Fibroblast of skin of scalp (primary cell): ENCODE results near the gene GTF2H2. TPM values are rescaled to one million over a fixed set of nuclear protein-coding genes. Genes with fewer than 3 reads are reported as not detected.
"Not testable (repeated sequence)": the region's sequence is repeated elsewhere in the genome, so short reads cannot be mapped to it uniquely, and the experiment has no call there.

Source experiments
- DNase-seq: peaks from one replicate; pipeline ENCODE4 v3.0.0-alpha.2; 2013
- polyA plus RNA-seq, 2 experiments: library from polyadenylated mRNA; unstranded; fragments of 120-200 nt; gene quantifications; one replicate each; pipeline ENCODE4 v1.2.1, GENCODE V29; 2013; ENCODE audit not compliant: insufficient read length in 2 of 2

GTF2H2 gene
- 11.6 TPM for polyA plus RNA-seq (2013, experiment 1 of 2; ENCODE audit: insufficient read length)
- polyA plus RNA-seq (2013, experiment 2 of 2; ENCODE audit: insufficient read length) = 11.3 TPM

DNA sequence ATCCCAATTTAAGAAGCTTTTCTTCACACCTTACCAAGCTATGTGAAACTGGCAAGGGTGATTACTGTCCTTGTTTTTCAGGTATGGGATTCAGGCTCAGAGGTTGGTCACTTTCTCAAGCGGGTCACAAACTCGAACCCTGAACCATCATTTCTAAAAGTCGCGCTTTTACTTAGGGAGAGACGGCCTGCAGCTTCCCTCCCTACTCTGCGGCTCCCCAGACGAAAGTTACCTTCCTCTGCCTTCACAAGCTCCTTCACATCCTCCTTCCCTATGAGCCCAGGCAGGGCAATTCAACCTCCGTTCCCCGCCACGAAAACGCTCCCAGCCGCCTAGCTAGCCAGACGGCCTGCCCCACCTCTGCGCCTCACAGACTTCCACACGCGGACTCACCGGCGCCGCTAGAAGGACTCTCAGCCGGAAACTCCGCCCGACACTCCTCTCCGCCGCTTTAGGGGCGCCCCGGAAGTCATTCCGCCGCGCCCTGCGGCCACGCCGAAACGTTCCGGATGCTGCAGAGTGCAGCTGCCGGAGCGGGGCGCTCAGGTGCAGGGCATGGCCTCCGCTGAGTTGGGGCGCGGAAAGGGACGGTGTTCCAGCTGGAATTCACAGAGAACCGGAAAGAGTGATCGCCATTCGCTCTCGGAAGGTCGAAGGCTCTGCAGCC lies at the start of gene GTF2H2:
GTF2H2 (minus strand) TSS at position 415 of the 667 bp plus-strand sequence. CDS start 4,913 bp downstream, outside the sequence.
- DNase-seq = not testable (repeated sequence)

DNA sequence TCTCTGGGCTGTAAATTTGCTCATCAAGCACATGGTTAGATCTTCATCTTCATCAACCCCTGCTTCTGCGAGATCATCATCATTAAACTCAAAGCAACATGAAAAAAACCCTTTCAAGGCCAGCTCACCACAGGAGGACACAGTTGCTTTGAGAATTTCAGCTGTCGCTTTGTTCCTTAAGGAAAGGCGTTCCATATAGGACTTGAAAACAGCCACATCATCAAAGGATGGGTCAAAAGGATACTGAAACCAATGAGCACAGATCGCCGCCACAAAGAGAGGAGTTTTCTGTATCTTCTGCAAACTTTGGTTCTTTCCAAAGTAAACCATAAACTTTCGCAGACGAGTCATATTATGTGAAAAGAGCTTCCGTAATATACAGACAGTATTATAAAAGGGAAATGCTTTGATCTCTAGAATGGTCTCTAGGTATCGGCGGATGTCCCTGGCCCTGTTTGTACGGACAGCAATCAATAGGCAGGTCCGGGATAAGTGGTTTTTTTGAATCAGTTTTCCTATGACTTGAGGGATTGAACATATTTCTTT lies 42.3 kb upstream of the GTF2H2 start:
- DNase-seq = not testable (repeated sequence)

DNA sequence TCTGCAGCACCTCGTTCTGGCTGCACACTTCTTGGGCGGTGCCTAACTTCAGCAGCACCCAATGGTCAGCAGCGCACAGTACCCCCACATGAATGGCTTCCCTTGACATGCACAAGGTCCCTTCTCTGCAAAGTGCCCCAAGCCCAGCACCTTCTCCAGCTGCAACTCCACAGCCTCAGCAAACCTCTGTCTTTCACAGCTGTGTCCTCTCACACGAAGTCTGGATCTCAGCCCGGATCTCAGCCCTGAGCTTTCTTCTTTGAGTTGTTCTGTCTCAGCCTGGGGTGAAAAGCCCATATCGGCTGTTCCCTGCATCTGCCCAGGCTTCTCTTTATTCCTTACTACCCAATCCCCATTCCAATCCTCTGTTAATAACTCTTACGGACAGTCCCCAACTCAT lies 32.5 kb upstream of the GTF2H2 start:
- not testable (repeated sequence) for DNase-seq

DNA sequence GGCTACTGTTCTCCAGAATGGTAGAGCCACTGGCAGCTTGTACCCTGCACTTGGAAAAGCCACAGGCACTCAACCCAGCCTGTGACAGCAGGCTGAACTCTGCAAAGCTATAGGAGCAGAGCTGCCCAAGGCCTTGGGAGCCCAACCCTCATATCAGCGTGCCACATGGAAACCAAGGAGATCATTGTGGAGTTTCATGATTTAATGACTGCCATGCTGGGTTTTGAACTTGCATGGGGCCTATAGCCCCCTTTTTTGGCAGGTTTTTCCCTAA lies 30.4 kb upstream of the GTF2H2 start:
- DNase-seq = not testable (repeated sequence)

DNA sequence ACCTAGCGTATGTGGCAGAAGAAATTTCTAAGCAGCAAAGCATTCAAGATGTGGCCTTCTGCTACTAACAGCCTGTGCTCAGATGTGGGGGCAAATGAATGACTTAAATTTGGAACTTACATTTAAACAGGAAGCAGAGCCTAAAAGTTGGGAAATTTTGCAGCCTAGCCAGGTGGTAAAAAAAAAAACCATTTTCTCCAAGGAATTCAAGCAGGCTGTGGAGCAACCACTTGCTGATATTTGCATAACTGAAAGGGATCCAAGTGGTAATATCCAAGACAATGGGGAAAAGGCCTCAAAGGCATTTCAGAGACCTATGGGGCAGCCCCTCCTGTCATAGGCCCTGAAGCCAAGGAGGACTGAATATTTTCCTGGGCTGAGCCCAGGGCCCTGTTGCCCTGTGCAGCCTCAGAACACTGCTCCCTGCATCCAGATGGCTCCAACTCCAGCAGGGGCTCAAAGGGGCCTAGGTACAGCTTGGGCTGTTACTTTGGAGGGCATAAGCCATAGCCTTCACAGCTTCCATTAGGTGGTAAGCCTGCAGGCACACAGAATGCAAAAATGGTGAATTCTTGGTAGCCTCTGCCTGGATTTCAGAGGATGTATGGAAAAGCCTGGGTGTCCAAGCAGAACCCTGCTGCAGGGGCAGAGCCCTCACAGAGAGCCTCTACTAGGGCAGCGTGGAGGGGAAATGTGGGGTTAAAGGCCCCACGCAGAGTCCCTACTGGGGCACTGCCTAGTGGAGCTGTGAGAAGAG lies 29.9 kb upstream of the GTF2H2 start:
- not testable (repeated sequence) for DNase-seq

DNA sequence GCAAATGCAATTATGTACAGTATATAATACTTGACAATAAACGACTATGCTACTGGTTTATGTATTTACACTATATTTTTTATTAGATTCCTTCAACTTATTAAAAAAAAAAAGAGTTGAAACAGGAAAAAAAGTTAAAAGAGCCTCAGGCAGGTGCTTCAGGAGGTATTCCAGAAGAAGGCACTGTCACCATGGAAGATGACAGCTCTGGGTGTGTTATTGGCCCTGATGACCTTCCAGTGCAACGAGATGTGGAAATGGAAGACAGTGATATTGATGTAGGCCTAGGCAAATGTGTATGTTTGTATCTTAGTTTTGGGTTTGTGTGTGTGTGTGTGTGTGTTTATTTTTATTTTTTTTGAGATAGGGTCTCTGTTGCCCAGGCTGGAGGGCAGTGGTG lies 22.3 kb upstream of the GTF2H2 start:
- not testable (repeated sequence) for DNase-seq

DNA sequence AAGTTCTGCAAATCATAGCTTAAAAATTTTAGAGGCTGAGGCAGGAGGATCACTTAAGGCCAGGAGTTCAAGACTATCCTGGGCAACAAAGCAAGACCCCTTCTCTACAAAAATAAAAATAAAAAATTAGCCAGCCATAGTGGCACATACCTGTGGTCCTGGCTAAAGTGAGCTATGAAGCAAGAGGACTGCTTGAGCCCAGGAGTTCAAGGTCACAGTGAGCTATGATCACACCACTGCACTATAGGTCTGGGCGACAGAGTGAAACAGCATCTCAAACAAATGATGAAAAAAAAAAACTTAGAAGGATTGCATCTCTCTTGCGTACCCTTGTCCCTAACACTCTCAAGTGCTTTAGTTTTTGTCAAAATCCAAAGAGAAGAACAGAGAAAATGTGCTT lies 21.3 kb upstream of the GTF2H2 start:
- not testable (repeated sequence) for DNase-seq

DNA sequence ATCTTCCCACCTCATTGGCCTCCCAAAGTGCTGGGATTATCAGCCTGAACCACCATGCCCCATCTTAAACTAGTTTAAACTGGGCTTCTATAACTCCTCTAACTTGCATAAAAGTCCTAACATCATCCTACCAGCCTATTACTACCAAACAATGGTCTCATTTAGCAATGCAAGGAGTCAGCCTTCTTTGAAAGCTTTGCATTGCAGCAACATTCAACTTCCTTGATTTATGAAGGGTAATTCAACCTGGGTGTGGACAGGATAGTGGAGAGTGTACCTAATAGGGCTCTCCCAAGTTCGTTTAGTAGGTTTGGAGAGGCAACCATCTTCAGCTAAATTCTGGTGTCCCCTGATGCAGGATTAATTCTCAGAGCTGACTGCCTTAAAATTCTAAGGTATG lies 18.7 kb upstream of the GTF2H2 start:
- not testable (repeated sequence) for DNase-seq

DNA sequence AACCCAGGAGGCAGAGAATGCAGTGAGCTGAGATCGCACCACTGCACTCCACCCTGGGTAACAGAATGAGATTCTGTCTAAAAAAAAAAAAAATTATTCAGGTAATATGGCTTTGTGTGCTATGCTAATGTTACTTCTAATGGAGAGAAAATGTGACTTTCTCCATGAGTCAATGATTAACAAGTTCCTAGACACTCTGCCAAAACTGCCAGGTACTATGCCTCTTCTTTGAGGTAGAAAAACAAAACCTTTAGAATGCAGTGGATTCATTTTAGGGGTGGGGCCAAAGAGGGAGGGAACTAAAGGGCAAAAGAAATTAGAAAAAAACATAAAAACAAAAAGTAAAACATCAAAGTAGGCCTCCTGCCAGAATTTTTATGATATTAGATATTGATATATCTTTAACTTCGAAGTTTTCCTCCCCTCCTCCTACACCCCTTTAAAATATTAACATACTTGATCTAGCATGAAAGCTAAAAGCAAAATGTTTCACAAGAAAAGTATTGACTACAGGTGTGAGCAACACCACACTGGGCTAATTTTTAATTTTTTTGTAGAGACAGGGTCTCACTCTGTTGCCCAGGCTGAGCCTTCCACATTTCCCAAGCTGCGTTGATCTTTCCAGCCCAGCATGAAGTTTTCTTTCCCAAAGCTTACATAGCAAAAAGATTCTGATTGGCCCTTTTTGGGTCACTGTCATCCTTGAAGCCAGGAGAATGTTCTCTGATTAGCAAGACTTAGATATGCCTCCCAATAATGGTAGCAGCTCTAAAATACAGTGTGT lies 17.0 kb upstream of the GTF2H2 start:
- DNase-seq = not testable (repeated sequence)

DNA sequence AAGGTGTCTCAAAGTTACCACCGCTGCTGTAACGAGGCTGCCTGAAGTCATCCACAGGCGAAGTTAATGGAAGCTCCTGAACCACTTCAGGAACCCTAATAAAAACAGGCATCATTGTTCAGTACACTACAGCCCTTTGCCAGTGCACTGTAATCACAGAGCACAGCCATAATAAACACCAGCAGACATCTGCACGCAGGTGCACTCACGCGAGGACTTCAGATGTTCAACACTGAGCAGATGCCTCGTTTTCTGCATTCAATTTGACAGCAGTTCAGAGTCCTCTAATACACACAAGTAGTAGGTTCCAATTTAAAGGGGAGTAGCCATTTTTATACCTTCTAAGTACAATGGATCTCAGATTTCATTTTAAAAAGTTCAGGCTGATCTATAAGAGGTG lies 15.4 kb upstream of the GTF2H2 start:
- DNase-seq = not testable (repeated sequence)

DNA sequence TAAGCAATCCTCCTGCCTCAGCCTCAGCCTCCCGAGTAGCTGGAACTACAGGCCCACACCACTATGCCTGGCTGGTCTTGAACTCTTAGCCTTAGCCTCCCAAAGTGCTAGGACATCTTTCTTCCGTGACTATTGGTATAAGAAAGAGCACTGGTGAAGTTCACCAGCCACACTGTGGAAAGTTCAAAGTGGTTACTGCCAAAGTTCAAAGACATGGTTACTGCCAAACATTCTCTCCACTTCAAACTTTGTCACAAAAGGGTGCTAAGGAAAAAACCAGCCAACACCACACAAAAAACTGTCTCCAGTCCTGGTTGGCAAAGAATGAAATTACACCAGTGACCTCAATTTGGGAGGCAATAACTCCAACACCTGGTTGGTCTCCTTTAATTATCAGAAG lies 14.9 kb upstream of the GTF2H2 start:
- not testable (repeated sequence) for DNase-seq

DNA sequence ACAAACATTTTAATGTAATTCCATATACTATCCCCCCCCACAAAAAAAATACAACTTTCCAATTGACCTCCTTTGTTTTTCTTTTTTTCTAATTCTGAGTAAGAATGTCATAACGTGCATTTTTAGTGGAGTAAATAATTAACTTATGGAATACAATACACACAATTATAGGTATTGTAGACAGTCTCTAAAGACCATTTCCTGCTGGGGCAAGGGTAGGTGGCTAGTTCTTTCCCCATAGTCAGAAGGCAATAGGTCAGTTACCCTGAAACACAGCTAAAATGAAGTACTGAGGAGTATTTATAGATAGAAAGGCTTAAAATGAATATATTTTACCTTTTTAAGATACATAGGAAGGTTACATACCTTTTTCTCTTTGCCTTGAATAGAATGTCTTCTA lies 6.2 kb downstream of the GTF2H2 start:
- DNase-seq = not testable (repeated sequence)

DNA sequence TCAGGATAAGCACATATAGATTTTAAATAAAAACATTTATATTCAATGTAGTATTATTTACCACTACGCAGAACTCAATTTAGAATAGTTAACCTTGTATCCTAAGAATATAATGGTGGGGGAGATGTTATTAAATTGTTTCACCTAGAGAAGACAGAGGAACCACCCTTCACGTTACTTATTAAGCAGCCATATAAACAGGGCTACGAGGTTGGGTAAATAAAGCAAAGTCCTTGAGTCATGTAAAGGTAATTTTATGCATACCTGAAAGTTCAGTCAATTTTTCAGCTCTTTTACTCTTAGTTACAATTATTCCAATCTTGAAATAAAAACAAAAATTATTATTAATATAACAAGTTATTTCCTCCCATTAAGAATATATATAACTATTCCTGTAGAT lies 8.1 kb downstream of the GTF2H2 start:
- not testable (repeated sequence) for DNase-seq

DNA sequence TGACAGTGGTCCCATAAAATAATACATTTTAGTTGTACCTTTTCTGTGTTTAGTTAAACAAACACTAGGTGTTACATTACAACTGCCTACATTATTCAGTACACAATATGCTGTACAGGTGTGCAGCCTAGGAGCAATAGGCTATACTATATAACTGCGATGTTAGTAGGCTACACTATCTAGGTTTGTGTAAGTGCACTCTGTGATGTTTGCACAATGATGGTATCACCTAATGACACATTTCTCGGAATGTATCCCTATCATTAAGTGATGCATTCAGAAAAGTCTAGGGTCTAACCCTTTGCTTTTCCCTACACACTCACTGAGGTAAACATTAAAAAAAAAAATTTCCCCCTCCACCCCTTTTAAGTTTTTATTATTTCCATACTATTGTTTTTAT lies 22.7 kb downstream of the GTF2H2 start:
- DNase-seq = not testable (repeated sequence)

DNA sequence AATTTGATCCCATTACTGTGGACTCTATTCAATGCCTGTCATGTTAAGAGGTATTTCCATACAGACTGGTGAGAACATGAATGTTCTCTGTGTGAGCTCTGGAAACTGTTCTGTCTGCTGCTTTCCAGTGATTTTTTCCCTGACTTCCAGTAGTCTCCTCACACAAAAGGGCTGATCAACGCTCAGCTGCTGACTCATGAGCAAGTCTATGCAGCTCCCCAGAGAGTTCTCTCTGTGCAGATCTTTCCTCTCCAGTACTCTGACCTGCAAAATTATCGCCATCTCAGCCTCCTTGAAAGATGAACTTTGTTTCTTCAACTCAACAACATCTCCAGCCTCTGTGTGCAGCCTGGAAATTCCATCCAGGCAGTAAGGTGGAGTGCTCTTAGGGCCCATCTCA lies 23.3 kb downstream of the GTF2H2 start:
- DNase-seq = not testable (repeated sequence)

DNA sequence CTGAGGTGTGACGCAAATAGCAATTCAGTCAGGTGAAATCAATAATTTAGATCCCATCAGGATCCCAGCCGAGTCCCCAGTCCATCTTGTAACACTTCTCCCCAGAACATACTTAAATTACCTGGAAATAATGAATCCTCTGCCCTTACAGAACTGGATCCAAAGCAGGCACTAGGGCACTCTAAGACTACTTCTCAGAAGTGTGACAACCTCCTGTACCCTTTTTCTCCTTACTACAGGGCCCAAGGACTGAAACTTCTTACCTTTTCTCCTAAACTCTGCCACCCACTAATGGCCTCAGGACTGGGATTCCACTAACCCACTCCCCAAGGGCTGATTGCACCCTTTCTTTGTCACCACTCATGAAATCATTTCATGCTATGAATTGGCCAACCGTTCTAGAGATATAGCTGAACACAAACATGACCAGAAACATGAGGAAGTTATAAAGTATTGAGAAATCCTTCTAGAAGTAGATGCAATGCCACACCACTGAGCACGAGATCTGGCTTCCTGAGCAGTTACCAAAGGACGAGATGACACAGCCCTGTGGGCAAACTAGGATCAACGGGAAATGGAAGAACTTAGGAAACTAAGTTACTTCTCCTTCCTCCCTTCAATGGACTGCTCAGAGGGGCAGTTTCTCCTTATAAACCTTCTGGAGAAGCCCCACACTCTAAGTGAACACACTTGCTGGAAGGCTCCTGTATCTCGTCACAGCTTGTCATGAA lies 36.3 kb downstream of the GTF2H2 start:
- DNase-seq = not testable (repeated sequence)

DNA sequence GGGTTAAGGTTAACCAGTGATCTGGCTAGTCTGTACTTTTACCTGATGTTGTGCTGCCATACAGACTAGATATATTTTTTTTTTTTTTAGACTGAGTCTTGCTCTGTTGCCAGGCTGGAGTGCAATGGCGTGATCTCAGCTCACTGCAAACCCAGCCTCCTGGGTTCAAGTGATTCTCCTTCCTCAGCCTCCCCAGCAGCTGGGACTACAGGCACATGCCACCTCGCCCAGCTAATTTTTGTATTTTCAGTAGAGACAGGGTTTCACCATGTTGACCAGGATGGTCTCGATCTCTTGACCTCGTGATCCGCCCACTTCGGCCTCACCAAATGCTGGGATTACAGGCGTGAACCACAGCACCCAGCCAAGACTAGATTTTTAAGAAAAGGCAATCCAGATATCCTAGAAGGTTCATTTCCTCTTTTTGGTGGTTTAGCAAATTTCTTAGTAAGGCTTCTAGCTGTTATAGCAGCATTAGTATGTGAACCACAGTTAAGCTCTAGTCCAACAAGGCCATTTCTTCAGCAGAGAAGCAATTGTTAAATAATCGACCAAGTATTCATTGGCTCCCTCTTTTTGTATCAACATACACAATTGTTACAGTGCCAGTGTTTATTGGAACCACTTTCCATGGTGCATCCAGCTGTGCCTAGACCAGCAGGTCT lies 42.1 kb downstream of the GTF2H2 start, which contains the start of gene NAIP:
NAIP (minus strand) TSS at position 51 of the 665 bp plus-strand sequence. CDS start 12,424 bp downstream, outside the sequence.
- not testable (repeated sequence) for DNase-seq

DNA sequence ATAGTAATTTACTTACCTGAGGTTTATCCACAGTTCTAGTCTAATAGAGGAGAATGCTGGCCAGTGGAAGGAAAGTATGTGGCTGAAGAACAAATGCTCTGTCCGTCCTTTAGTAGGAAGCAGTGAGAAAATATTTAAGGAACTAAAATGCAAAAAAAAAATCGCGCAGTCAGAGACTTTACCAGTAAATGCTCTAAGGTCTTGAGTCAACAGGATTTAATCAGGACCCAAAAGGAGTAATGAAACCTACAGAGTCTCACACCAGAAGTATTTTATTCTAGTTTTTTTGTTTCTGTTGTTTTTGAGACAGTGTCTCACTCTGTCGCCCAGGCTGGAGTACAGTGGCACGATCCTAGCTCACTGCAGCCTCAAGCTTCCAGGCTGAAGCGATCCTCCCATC lies 46.8 kb downstream of the GTF2H2 start:
- DNase-seq = not testable (repeated sequence)

DNA sequence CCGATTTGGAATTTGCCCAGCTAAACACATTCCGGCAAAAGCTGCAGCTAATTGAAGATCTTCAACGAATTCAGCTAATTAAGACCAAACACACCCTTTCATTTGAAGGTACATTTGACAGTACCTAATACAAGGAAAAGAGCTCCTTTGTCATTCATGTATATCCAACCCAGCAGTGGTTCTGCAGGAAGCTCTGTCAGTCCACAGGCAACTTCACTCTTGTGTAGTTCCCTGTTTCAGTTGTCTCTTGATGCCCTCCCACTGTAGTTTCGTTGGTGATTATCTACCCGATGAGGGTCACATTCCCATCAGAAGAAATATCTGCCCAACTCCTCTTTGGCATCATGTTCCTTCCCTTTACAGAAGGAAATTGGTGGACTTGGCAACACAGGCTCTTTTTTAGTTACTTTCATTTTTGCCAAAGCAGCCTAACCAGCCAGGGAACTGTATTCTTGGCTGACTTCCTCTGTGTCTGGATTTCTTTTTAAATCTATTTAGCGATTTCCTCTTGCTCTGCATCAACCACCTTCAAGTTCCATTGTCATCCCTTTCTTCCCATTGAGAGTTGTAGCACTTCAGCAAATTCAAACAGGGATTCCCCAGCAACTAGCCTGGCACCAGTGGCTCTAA lies 49.0 kb downstream of the GTF2H2 start:
- DNase-seq = not testable (repeated sequence)

DNA sequence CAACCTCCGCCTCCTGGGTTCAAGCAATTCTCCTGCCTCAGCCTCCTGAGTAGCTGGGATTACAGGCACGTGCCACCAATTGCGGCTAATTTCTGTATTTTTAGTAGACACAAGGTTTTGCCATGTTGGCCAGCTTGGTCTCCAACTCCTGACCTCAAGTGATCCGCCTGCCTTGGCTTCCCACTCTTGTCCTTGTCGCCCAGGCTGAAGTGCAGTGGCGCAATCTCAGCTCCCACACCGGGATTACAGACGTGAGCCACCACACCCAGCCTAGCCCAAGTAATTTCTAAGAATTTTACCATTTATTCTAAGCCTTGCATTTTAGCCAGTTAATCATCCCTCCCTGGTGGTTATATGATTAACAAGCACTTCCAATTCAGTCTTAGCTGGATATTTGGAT lies 53.3 kb downstream of the GTF2H2 start:
- no peak for DNase-seq

DNA sequence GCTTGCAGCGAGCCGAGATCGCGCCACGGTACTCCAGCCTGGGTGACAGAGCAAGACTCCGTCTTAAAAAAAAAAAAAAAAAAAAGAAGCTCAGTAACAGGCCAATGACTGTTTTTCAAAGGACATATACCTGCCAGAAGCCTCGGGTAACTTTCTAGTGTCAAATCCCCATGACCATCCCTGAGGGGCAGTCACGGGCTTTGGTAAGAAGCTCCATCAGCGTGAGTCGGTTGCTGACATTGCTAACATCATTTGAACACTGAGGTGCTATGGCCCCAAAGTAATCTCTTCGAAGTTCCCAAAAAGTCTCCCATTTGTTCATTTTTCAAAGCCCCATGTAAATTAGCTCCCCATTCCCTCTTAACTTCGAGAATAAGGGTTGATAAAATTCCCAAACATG lies 53.9 kb downstream of the GTF2H2 start:
- DNase-seq = no peak
